GM18951 (cell line): ENCODE data around the gene SEC14L1.

Source experiments
- POLR2A ChIP-seq: IDR thresholded peaks from 4 replicates; pipeline ENCODE4 v1.6.1; 2011; ENCODE audit warnings: mild to moderate bottlenecking; ENCODE audit not compliant: insufficient read length, insufficient read depth; ENCODE audit errors: extremely low read depth
- in situ Hi-C: fragments of 300-500 bp; cut with MboI; formaldehyde crosslinking; loops from one replicate; pipeline ENCODE4 v1.12.0; 2022; ENCODE audit warnings: low sequenced_read_pairs, mixed read lengths, inconsistent platforms; ENCODE audit not compliant: unreplicated experiment

Gene SEC14L1

GRCh38 chr17:77266213-77266612, 125.4 kb downstream of the SEC14L1 start:
- in situ Hi-C loops, result no loop called here
- TF ChIP-seq POLR2A, result no peak
